Mesothelial cell of epicardium (in vitro differentiated cells): ENCODE data around the gene KNTC1. TPM values are rescaled to one million over a fixed set of nuclear protein-coding genes. Genes with fewer than 3 reads are reported as not detected.
"Not testable (repeated sequence)": the region's sequence is repeated elsewhere in the genome, so short reads cannot be mapped to it uniquely, and the experiment has no call there.

ENCODE experiments used
- DNase-seq, 2 experiments: peaks; one replicate each; pipeline ENCODE4 v3.0.0; 2021; ENCODE audit warnings: low spot score in 2 of 2; ENCODE audit not compliant: unreplicated experiment in 2 of 2
- H3K27ac Mint-ChIP-seq: 2 replicates; pipeline ENCODE4 v1.8.0; 2021; ENCODE audit warnings: mixed read lengths
- H3K27me3 Mint-ChIP-seq: 2 replicates; pipeline ENCODE4 v1.8.0; 2021; ENCODE audit warnings: low read depth, mixed read lengths
- H3K36me3 Mint-ChIP-seq: 2 replicates; pipeline ENCODE4 v1.8.0; 2021; ENCODE audit warnings: mixed read lengths
- H3K4me1 Mint-ChIP-seq: 2 replicates; pipeline ENCODE4 v1.8.0; 2021; ENCODE audit warnings: mixed read lengths
- H3K4me3 Mint-ChIP-seq: 2 replicates; pipeline ENCODE4 v1.8.0; 2021; ENCODE audit warnings: mild to moderate bottlenecking, moderate library complexity, mixed read lengths
- H3K9me3 Mint-ChIP-seq: 2 replicates; pipeline ENCODE4 v1.8.0; 2021; ENCODE audit warnings: mixed read lengths
- total RNA-seq: library from RNA; stranded (reverse); gene quantifications from 3 replicates; pipeline ENCODE4 v1.2.1, GENCODE V29; 2021
- TF ChIP-seq, protein P1 (sequence below): fragments of 200-600 bp; sonication (generic); IDR thresholded peaks from one replicate; pipeline ENCODE4 v1.5.0; 2021; ENCODE audit warnings: antibody characterized with exemption; ENCODE audit not compliant: unreplicated experiment

The KNTC1 gene, protein sequence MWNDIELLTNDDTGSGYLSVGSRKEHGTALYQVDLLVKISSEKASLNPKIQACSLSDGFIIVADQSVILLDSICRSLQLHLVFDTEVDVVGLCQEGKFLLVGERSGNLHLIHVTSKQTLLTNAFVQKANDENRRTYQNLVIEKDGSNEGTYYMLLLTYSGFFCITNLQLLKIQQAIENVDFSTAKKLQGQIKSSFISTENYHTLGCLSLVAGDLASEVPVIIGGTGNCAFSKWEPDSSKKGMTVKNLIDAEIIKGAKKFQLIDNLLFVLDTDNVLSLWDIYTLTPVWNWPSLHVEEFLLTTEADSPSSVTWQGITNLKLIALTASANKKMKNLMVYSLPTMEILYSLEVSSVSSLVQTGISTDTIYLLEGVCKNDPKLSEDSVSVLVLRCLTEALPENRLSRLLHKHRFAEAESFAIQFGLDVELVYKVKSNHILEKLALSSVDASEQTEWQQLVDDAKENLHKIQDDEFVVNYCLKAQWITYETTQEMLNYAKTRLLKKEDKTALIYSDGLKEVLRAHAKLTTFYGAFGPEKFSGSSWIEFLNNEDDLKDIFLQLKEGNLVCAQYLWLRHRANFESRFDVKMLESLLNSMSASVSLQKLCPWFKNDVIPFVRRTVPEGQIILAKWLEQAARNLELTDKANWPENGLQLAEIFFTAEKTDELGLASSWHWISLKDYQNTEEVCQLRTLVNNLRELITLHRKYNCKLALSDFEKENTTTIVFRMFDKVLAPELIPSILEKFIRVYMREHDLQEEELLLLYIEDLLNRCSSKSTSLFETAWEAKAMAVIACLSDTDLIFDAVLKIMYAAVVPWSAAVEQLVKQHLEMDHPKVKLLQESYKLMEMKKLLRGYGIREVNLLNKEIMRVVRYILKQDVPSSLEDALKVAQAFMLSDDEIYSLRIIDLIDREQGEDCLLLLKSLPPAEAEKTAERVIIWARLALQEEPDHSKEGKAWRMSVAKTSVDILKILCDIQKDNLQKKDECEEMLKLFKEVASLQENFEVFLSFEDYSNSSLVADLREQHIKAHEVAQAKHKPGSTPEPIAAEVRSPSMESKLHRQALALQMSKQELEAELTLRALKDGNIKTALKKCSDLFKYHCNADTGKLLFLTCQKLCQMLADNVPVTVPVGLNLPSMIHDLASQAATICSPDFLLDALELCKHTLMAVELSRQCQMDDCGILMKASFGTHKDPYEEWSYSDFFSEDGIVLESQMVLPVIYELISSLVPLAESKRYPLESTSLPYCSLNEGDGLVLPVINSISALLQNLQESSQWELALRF (N-terminal part only)
- 43.1 to 47.8 TPM (median 43.6 TPM) in 3 replicates for total RNA-seq

DNA sequence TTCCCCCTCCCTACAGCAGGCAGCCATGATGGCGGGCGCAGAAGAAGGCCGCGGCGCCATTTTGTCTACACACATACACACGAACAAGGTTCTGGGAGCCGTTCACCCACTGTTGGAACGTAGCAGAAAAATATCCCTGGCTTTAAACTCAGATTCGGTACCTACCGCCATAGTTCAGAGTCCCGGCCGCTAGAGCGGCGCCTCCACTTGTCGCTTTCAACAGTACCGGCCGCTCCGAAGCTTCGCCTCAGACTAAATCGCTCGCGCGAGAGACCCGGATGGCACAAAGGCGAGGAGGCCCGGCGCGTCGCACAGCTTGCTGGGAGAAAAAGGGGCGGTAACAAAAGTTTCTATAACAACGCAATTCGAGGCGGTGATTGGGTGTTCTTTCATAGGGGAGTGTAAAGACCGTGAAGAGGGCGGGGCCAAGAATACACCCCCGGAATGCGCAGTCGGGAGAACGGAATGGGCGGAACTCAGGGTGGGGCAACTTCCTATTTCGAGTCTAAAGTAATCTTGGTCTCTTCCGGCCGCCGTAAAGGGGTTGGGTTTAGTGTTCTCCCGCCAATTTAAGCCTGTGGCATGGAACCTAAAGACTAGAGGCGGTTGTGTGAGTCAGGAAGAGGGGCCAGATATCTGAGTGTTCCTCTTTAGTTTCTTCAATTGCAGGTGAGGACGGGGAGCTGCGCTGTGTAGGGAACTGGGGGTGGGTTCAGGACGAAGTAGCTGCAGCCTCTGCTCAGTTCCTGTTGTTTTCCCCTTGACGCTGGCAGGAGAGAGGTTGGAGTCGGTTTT is at the start of gene KNTC1, which contains the start of gene RSRC2:
KNTC1 (plus strand) TSS at position 567 of the 795 bp plus-strand sequence. CDS start 2,815 bp downstream, outside the sequence.
RSRC2 (minus strand) TSS at position 254 of the 795 bp plus-strand sequence; CDS start at position 171, 83 bp downstream.
- no peaks in the 10 kb centered on the region for H3K27me3 Mint-ChIP-seq
- TF ChIP-seq, protein P1, sequence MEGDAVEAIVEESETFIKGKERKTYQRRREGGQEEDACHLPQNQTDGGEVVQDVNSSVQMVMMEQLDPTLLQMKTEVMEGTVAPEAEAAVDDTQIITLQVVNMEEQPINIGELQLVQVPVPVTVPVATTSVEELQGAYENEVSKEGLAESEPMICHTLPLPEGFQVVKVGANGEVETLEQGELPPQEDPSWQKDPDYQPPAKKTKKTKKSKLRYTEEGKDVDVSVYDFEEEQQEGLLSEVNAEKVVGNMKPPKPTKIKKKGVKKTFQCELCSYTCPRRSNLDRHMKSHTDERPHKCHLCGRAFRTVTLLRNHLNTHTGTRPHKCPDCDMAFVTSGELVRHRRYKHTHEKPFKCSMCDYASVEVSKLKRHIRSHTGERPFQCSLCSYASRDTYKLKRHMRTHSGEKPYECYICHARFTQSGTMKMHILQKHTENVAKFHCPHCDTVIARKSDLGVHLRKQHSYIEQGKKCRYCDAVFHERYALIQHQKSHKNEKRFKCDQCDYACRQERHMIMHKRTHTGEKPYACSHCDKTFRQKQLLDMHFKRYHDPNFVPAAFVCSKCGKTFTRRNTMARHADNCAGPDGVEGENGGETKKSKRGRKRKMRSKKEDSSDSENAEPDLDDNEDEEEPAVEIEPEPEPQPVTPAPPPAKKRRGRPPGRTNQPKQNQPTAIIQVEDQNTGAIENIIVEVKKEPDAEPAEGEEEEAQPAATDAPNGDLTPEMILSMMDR, result no peak
- H3K4me1 Mint-ChIP-seq, result peaks cover 27% of the 10 kb centered on the region

DNA sequence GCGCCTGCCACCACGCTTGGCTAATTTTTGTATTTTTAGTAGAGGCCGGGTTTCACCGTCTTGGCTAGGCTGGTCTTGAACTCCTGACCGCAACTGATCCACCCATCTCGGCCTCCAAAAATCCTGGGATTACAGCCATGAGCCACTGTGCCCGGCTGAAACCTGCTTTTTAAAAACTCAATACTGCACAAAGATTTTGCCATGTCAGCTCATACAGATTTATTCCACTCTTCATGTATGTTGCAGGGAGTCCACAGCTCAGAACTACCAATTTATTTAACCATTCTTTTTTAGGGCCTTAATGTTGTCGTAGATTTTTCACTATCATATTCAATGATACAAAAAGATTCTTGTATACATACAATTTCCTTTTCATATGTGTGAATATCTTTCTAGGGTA is 46.3 kb upstream of the KNTC1 start:
- H3K36me3 Mint-ChIP-seq, result peaks cover 43% of the 10 kb centered on the region
- H3K4me3 Mint-ChIP-seq, result no peak overlapping the region
- no peak overlapping the region for H3K27ac Mint-ChIP-seq
- TF ChIP-seq, protein P1, result no peak
- DNase-seq, result peak in 1 of 2 experiments; percentile 1
- no peaks in the 10 kb centered on the region for H3K27me3 Mint-ChIP-seq
- H3K9me3 Mint-ChIP-seq, result no peaks in the 10 kb centered on the region
- H3K4me1 Mint-ChIP-seq, result no peaks in the 10 kb centered on the region

More for the DNA sequence above, at the start of gene KNTC1, which contains the start of gene RSRC2:
- peak; percentile 92 to 95 for DNase-seq
- Mint-ChIP-seq H3K27ac (no peak within 1 kb of the TSS), H3K4me3 (no peak within 1 kb of the TSS), H3K36me3 (peaks cover 5% of the 10 kb centered on the region), H3K9me3 (no peaks in the 10 kb centered on the region)

DNA sequence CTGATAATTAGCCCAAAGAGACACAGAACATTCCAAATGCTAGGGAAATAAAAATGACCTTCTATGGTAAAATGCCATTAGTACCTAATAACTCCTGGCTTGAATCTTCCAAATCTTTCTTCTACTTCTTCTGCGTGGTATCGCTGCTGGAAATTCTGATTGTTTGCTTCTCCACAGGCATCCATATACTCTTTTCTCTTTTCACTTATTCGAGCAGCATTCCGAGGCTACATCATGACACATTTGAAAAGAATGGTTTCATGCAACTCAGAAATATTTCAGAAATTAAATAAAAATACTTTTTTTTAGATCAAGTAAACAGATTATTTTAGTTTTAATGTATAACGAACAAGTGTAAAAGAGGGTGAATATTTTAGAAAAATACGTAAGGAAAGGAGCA is 45.2 kb upstream of the KNTC1 start:
- DNase-seq, result no peak
- no peak overlapping the region for H3K27ac Mint-ChIP-seq
- no peak overlapping the region for H3K4me3 Mint-ChIP-seq
- no peaks in the 10 kb centered on the region for H3K4me1 Mint-ChIP-seq
- no peaks in the 10 kb centered on the region for H3K9me3 Mint-ChIP-seq
- TF ChIP-seq, protein P1, result no peak
- H3K27me3 Mint-ChIP-seq, result no peaks in the 10 kb centered on the region
- H3K36me3 Mint-ChIP-seq, result peaks cover 45% of the 10 kb centered on the region

DNA sequence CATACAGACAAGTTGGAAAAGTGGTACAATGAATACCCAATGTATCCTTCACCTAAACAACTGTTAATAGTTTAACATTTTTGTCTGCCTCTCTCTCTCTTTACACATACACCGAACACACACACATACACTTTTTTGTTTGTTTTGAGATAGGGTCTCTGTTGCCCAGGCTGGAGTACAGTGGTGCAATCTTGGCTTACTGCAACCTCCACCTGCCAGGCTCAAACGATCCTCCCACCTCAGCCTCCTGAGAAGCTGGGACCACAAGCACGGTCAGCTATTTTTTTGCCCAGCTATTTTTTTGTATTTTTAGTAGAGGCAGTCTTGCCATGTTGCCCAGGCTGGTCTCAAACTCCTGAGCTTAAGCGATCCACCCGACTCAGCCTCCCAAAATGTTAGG is 43.1 kb upstream of the KNTC1 start:
- H3K27me3 Mint-ChIP-seq, result no peaks in the 10 kb centered on the region
- no peaks in the 10 kb centered on the region for H3K9me3 Mint-ChIP-seq
- no peak for DNase-seq
- TF ChIP-seq, protein P1, result no peak
- H3K27ac Mint-ChIP-seq, result no peak overlapping the region
- H3K36me3 Mint-ChIP-seq, result peaks cover 39% of the 10 kb centered on the region
- no peak overlapping the region for H3K4me3 Mint-ChIP-seq
- no peaks in the 10 kb centered on the region for H3K4me1 Mint-ChIP-seq

DNA sequence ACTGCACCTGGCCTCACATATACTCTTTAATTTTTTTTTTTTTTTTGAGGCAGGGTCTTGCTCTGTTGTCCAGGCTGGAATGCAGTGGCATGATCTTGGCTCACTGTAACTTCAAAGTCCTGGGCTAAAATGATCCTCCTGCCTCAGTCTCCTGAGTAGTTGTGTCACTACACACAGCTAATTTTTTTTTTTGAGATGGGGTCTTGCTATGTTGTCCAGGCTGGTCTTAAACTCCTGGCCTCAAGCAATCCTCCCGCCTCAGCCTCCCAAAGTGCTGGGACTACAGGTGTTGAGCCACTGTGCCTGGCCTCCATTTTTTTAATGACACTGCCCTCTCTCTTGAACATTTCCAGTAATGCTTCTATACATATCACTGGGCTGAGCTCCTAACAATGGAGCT is 42.7 kb upstream of the KNTC1 start:
- peaks cover 41% of the 10 kb centered on the region for H3K36me3 Mint-ChIP-seq
- not testable (repeated sequence) for H3K9me3 Mint-ChIP-seq, H3K27me3 Mint-ChIP-seq, H3K4me1 Mint-ChIP-seq, H3K27ac Mint-ChIP-seq, DNase-seq, H3K4me3 Mint-ChIP-seq

DNA sequence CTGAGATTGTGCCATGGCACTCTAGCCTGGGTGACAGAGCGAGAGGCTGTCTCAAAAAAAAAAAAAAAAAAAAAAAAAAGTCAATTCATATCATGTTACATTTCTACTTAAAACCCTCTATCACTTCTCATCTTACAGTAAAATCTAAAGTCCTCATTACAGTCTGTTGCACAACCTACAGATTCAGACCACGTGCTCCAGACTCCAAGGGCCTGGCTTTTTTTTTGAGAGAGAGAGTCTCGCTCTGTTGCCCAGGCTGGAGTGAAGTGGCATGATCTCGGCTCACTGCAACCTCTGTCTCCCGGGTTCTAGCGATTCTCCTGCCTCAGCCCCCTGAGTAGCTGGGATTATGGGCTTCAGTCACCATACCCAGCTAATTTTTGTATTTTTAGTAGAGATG is 40.7 kb upstream of the KNTC1 start:
- H3K27me3 Mint-ChIP-seq, DNase-seq, H3K27ac Mint-ChIP-seq, H3K9me3 Mint-ChIP-seq, H3K4me1 Mint-ChIP-seq, H3K4me3 Mint-ChIP-seq: not testable (repeated sequence)
- peaks cover 41% of the 10 kb centered on the region for H3K36me3 Mint-ChIP-seq
